ENCODE results near the gene SRGAP3. TPM values are rescaled to one million over a fixed set of nuclear protein-coding genes. Genes with fewer than 3 reads are reported as not detected.

The SRGAP3 gene
- polyA plus RNA-seq, 3 donors, result 0.27 to 1.3 (median 0.87) TPM

DNA sequence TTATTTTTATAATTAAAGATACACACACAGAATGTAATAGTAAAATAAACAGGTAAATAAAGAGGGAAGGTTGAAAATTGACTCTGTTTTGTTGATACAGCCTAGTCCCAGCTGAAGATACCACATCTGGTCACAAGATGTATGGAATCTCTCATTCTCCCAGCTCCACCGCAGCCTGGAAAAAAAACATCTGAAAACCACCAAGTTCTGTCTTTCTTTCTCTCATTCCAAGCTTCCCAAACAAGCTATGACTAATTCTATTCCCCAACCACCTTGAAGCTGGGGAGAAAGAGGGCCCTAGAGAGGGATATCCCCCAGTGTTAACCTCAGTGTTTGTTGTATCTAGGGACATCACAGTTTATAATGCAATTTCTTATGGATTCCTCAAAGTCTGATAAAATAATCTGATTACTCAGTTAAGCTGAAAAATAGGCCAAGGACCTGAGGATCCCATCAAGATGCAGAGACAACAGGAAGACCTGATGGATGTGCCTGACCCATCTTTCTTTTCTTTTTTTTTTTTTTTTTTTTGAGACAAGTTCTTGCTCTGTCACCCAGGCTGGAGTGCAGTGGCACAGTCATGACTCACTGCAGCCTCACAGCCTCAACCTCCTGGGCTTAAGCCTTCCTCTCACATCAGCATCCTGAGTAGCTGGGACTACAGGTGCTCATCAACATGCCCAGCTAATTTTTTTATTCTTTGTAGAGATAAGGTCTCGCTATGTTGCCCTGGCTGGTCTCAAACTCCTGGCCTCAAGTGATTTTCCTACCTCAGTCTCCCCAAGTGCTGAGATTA is 38.1 kb downstream of the SRGAP3 start:
- no peak for TF ChIP-seq CTCF (IDR thresholded peaks at IDR 0.05)
- H3K27ac Mint-ChIP-seq, result no peak overlapping the region
- Histone ChIP-seq H3K9me3 (replicated peaks in 1 of 2; ENCODE audit: control insufficient read depth in 1 of 2, insufficient read depth in 1 of 2, low read length in 2 of 2) (no peaks in the 10 kb centered on the region), H3K4me1 (ENCODE audit: control insufficient read depth in 1 of 2, insufficient read depth in 2 of 2, low read length in 2 of 2) (no peaks in the 10 kb centered on the region), H2AFZ (ENCODE audit: insufficient read depth, low read depth, low read length, poor library complexity, severe bottlenecking) (no peak overlapping the region), H3K79me2 (ENCODE audit: insufficient read depth, low read length) (no peaks in the 10 kb centered on the region), H3K27me3 (ENCODE audit: control insufficient read depth in 2 of 2, insufficient read depth in 2 of 2, low read length in 2 of 2) (no peaks in the 10 kb centered on the region), H3K9ac (ENCODE audit: insufficient read depth, low read length, poor library complexity, severe bottlenecking) (no peak overlapping the region), H3K27ac (ENCODE audit: low read depth in 1 of 2, low read length in 2 of 2) (no peak overlapping the region), H3K36me3 (replicated peaks in 1 of 2; ENCODE audit: control insufficient read depth in 1 of 2, insufficient read depth in 2 of 2, low read length in 2 of 2) (no peaks in the 10 kb centered on the region), H3K4me2 (replicated peaks; ENCODE audit: extremely low read depth, low read length, poor library complexity, severe bottlenecking) (no peak overlapping the region), H4K20me1 (ENCODE audit: insufficient read depth, low read length) (no peaks in the 10 kb centered on the region), H3K4me3 (replicated peaks in 1 of 3; ENCODE audit: low read depth in 2 of 3, low read length in 3 of 3) (no peak overlapping the region)
- peaks cover 0 to 2% (median 0%) of the 10 kb centered on the region in 7 donors for H3K9me3 Mint-ChIP-seq
- no peak overlapping the region for H3K4me3 Mint-ChIP-seq
- no CpG with 5 or more reads among the region's 2 CpGs for WGBS (ENCODE audit: insufficient coverage)
- peaks cover 2% of the 10 kb centered on the region for H3K4me1 Mint-ChIP-seq
- no peaks in the 10 kb centered on the region for H3K27me3 Mint-ChIP-seq (ENCODE audit: low read depth in 3 of 3)
- H3K36me3 Mint-ChIP-seq, result no peaks in the 10 kb centered on the region
- DNase-seq, result no peak
- intact Hi-C loops (cut with micrococcal nuclease), result no loop called here

DNA sequence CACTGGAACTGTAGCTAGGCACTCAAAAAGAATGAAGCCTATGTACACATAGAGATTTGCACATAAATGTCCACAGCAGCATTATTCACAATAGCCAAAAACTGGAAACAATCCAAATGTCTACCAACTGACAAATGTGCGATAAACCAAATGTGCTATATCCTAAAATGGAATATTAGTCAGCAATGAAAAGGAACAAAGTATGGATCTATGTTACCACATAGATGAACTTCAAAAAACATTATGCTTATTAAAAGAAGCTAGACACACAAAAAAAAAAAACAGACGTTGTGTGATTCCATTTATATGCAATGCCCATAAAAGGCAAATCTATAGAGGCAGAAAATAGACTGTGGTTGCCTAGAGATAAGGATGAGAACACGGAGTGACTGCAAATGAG is 39.7 kb downstream of the SRGAP3 start:
- Mint-ChIP-seq H3K36me3 (no peaks in the 10 kb centered on the region), H3K4me3 (no peak overlapping the region), H3K9me3 (peaks cover 0 to 2% (median 0%) of the 10 kb centered on the region in 7 donors), H3K4me1 (peaks cover 8% of the 10 kb centered on the region), H3K27ac (no peak overlapping the region), H3K27me3 (ENCODE audit: low read depth in 3 of 3) (no peaks in the 10 kb centered on the region)
- H3K4me3 ChIP-seq (replicated peaks in 1 of 3; ENCODE audit: low read depth in 2 of 3, low read length in 3 of 3), result no peak overlapping the region
- no peaks in the 10 kb centered on the region for H3K9me3 ChIP-seq (replicated peaks in 1 of 2; ENCODE audit: control insufficient read depth in 1 of 2, insufficient read depth in 1 of 2, low read length in 2 of 2)
- H3K27ac ChIP-seq (ENCODE audit: low read depth in 1 of 2, low read length in 2 of 2), result no peak overlapping the region
- intact Hi-C loops (cut with micrococcal nuclease), result no loop called here
- no peaks in the 10 kb centered on the region for H3K4me1 ChIP-seq (ENCODE audit: control insufficient read depth in 1 of 2, insufficient read depth in 2 of 2, low read length in 2 of 2)
- no peaks in the 10 kb centered on the region for H4K20me1 ChIP-seq (ENCODE audit: insufficient read depth, low read length)
- no CpG with 5 or more reads among the region's 3 CpGs for WGBS (ENCODE audit: insufficient coverage)
- no peak overlapping the region for H2AFZ ChIP-seq (ENCODE audit: insufficient read depth, low read depth, low read length, poor library complexity, severe bottlenecking)
- no peak overlapping the region for H3K4me2 ChIP-seq (replicated peaks; ENCODE audit: extremely low read depth, low read length, poor library complexity, severe bottlenecking)
- no peaks in the 10 kb centered on the region for H3K79me2 ChIP-seq (ENCODE audit: insufficient read depth, low read length)
- TF ChIP-seq CTCF (IDR thresholded peaks at IDR 0.05), result no peak
- no peaks in the 10 kb centered on the region for H3K27me3 ChIP-seq (ENCODE audit: control insufficient read depth in 2 of 2, insufficient read depth in 2 of 2, low read length in 2 of 2)
- H3K9ac ChIP-seq (ENCODE audit: insufficient read depth, low read length, poor library complexity, severe bottlenecking), result no peak overlapping the region
- no peaks in the 10 kb centered on the region for H3K36me3 ChIP-seq (replicated peaks in 1 of 2; ENCODE audit: control insufficient read depth in 1 of 2, insufficient read depth in 2 of 2, low read length in 2 of 2)
- no peak for DNase-seq

Measured in CD14-positive monocyte (primary cell).